WTC11 (cell line): Measurements from ENCODE around the gene KNL1. TPM values are rescaled to one million over a fixed set of nuclear protein-coding genes. Genes with fewer than 3 reads are reported as not detected.
A peak's percentile ranks its signal among the peaks of the same experiment; 100 is the strongest.

ENCODE experiments used
- ATAC-seq: fragments of 200-7000 bp; cut with Tn5 transposase; 2 replicates; pipeline ENCODE4 v1.10.0; 2021; ENCODE audit warnings: mild to moderate bottlenecking, moderate library complexity
- CTCF ChIA-PET: fragments of 300-600 bp; sonication (Branson Sonifier 250); formaldehyde crosslinking; loops from one replicate; lab custom pipeline; 2021; ENCODE audit warnings: antibody characterized with exemption; lab: Charles Lee
- POLR2A ChIA-PET: fragments of 350-600 bp; sonication (Branson Sonifier 250); formaldehyde crosslinking; loops from one replicate; lab custom pipeline; 2021; ENCODE audit warnings: antibody characterized with exemption; lab: Charles Lee
- DNase-seq: peaks from one replicate; pipeline ENCODE4 v3.0.0; 2021; ENCODE audit warnings: low spot score
- H3K27ac Mint-ChIP-seq: 2 replicates; pipeline ENCODE4 v1.8.0; 2021; ENCODE audit warnings: mixed read lengths
- H3K27me3 Mint-ChIP-seq: 2 replicates; pipeline ENCODE4 v1.8.0; 2021; ENCODE audit warnings: low read depth, mild to moderate bottlenecking, moderate library complexity, mixed read lengths
- H3K36me3 Mint-ChIP-seq: 2 replicates; pipeline ENCODE4 v1.8.0; 2021; ENCODE audit warnings: mixed read lengths
- H3K4me1 Mint-ChIP-seq: 2 replicates; pipeline ENCODE4 v1.8.0; 2022; ENCODE audit warnings: mixed read lengths
- H3K4me3 Mint-ChIP-seq: 2 replicates; pipeline ENCODE4 v1.8.0; 2021; ENCODE audit warnings: mild to moderate bottlenecking, moderate library complexity, mixed read lengths
- H3K9me3 Mint-ChIP-seq: 2 replicates; pipeline ENCODE4 v1.8.0; 2021; ENCODE audit warnings: mixed read lengths
- E2F4 ChIP-seq: sonication (generic); formaldehyde crosslinking; IDR thresholded peaks from 2 replicates; pipeline ENCODE4 v1.8.1; 2022; ENCODE audit warnings: low read depth, mild to moderate bottlenecking, moderate library complexity, missing genetic modification reagents, borderline replicate concordance
- EMX1 ChIP-seq: fragments of 250-450 bp; sonication (Bioruptor Pico); IDR thresholded peaks from 2 replicates; pipeline ENCODE4 v1.8.0; 2021; ENCODE audit warnings: mild to moderate bottlenecking
- GTF2I ChIP-seq: fragments of 250-450 bp; sonication (Bioruptor Pico); conservative IDR thresholded peaks from 2 replicates; pipeline ENCODE4 v1.4.0; 2021; ENCODE audit warnings: mild to moderate bottlenecking
- JAZF1 ChIP-seq: fragments of 250-450 bp; sonication (Bioruptor Pico); IDR thresholded peaks from 2 replicates; pipeline ENCODE4 v1.9.0; 2021; ENCODE audit warnings: moderate library complexity, mild to moderate bottlenecking, inconsistent platforms
- MAX ChIP-seq: sonication (generic); formaldehyde crosslinking; IDR thresholded peaks from 2 replicates; pipeline ENCODE4 v1.8.0; 2022; ENCODE audit warnings: mild to moderate bottlenecking, missing genetic modification reagents
- NFYB ChIP-seq: sonication (generic); formaldehyde crosslinking; conservative IDR thresholded peaks from 2 replicates; pipeline ENCODE4 v1.8.0; 2022; ENCODE audit warnings: low read depth, missing genetic modification reagents
- NR1H2 ChIP-seq: sonication (generic); formaldehyde crosslinking; IDR thresholded peaks from 2 replicates; pipeline ENCODE4 v1.9.0; 2021; ENCODE audit warnings: mild to moderate bottlenecking, moderate library complexity, missing genetic modification reagents
- ZNF121 ChIP-seq: sonication (generic); formaldehyde crosslinking; IDR thresholded peaks from 2 replicates; pipeline ENCODE4 v1.8.0; 2023; ENCODE audit warnings: missing genetic modification reagents
- ZNF281 ChIP-seq: sonication (generic); formaldehyde crosslinking; IDR thresholded peaks from 2 replicates; pipeline ENCODE4 v1.8.0; 2023; ENCODE audit warnings: mild to moderate bottlenecking, missing genetic modification reagents
- ZNF423 ChIP-seq: fragments of 250-450 bp; sonication (Bioruptor Pico); IDR thresholded peaks from 2 replicates; pipeline ENCODE4 v2.1.2; 2022; ENCODE audit warnings: mild to moderate bottlenecking, moderate library complexity
- total RNA-seq: library from RNA; stranded (reverse); gene quantifications from 3 replicates; pipeline ENCODE4 v1.2.3, GENCODE V29; 2021
- TF ChIP-seq, protein P1 (sequence below): sonication (generic); formaldehyde crosslinking; IDR thresholded peaks from 2 replicates; pipeline ENCODE4 v1.8.1; 2023; ENCODE audit warnings: mild to moderate bottlenecking, moderate library complexity, missing genetic modification reagents
- TF ChIP-seq, protein P2 (sequence below): sonication (generic); formaldehyde crosslinking; conservative IDR thresholded peaks from 2 replicates; pipeline ENCODE4 v1.8.1; 2023; ENCODE audit warnings: mild to moderate bottlenecking, low read depth, missing genetic modification reagents, moderate library complexity
- TF ChIP-seq, protein P3 (sequence below): fragments of 250-450 bp; sonication (Bioruptor Pico); conservative IDR thresholded peaks from 2 replicates; pipeline ENCODE4 v1.9.0; 2021; ENCODE audit warnings: mild to moderate bottlenecking
- TF ChIP-seq, protein P4 (sequence below): sonication (generic); formaldehyde crosslinking; IDR thresholded peaks from 2 replicates; pipeline ENCODE4 v1.8.1; 2022; ENCODE audit warnings: missing genetic modification reagents, borderline replicate concordance

Gene KNL1
- total RNA-seq, 1 experiment from 2014 or later: 24.0 TPM

DNA sequence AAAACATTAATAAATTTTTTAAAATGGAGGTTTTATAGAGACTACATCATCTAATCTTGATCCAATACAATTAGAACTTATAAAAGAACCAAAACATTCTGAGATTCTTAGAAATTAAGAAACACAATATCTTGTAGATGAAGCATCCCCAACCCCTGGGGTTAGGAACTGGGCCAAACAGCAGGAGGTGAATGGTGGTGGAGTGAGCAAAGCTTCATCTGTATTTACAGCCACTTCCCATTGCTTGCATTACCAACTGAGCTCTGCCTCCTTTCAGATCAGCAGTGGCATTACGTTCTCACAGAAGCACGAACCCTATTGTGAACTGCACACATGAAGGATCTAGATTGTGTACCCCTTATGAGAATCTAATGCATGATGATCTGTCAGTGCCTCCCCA, 36.3 kb downstream of the KNL1 start (continued):
- no peak for TF ChIP-seq ZNF281
- no peak for TF ChIP-seq GTF2I (CRISPR knock-in tag)

- Mint-ChIP-seq H3K4me1 (no peaks in the 10 kb centered on the region), H3K9me3 (no peaks in the 10 kb centered on the region), H3K4me3 (no peak overlapping the region), H3K27ac (no peak overlapping the region), H3K36me3 (peaks cover 17% of the 10 kb centered on the region), H3K27me3 (no peaks in the 10 kb centered on the region)
- no peak for TF ChIP-seq NR1H2 (CRISPR knock-in tag)
- no peak for TF ChIP-seq ZNF423 (CRISPR knock-in tag)
- TF ChIP-seq, protein P1, sequence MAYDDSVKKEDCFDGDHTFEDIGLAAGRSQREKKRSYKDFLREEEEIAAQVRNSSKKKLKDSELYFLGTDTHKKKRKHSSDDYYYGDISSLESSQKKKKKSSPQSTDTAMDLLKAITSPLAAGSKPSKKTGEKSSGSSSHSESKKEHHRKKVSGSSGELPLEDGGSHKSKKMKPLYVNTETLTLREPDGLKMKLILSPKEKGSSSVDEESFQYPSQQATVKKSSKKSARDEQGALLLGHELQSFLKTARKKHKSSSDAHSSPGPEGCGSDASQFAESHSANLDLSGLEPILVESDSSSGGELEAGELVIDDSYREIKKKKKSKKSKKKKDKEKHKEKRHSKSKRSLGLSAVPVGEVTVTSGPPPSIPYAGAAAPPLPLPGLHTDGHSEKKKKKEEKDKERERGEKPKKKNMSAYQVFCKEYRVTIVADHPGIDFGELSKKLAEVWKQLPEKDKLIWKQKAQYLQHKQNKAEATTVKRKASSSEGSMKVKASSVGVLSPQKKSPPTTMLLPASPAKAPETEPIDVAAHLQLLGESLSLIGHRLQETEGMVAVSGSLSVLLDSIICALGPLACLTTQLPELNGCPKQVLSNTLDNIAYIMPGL (CRISPR knock-in tag): no peak
- no peak for TF ChIP-seq NFYB
- TF ChIP-seq, protein P2, sequence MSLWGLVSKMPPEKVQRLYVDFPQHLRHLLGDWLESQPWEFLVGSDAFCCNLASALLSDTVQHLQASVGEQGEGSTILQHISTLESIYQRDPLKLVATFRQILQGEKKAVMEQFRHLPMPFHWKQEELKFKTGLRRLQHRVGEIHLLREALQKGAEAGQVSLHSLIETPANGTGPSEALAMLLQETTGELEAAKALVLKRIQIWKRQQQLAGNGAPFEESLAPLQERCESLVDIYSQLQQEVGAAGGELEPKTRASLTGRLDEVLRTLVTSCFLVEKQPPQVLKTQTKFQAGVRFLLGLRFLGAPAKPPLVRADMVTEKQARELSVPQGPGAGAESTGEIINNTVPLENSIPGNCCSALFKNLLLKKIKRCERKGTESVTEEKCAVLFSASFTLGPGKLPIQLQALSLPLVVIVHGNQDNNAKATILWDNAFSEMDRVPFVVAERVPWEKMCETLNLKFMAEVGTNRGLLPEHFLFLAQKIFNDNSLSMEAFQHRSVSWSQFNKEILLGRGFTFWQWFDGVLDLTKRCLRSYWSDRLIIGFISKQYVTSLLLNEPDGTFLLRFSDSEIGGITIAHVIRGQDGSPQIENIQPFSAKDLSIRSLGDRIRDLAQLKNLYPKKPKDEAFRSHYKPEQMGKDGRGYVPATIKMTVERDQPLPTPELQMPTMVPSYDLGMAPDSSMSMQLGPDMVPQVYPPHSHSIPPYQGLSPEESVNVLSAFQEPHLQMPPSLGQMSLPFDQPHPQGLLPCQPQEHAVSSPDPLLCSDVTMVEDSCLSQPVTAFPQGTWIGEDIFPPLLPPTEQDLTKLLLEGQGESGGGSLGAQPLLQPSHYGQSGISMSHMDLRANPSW (CRISPR knock-in tag): no peak
- DNase-seq: no peak
- ATAC-seq: no peak
- ChIA-PET CTCF (interaction anchor here (0.5 to 0.7 kb wide), 2 partner anchors 13 to 68 kb away, joined by 3 read pairs; no protein-coding TSS in a partner anchor), POLR2A (no interaction called here)
Observed at GRCh38 chr15:40633178-40633577, 39.1 kb downstream of the KNL1 start.

DNA sequence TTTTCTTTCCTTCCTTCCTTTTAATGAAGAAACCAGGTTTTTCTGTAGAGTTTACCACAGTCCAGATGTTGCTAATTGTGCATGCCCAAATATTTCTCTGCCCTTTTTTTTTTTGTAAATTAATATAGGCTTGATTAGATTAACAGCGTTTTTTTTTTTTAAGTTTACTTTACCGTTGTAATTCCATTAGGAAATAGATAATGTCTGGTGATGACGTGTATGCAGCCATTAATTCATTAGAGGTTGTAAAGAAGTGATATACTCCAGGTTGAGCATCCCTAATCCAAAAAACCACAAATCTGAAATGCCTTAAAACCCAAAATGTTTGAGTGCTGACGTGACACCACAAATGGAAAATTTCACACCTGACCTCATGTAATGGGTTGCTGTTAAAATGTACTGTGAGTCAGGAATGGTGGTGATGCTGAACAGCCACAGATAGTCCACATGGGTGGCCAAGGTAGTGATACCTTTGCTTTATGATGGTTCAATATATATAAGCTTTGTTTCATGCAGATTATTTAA, 43.2 kb downstream of the KNL1 start:
- TF ChIP-seq E2F4 (CRISPR knock-in tag): no peak
- no peak for TF ChIP-seq NR1H2 (CRISPR knock-in tag)
- TF ChIP-seq ZNF423 (CRISPR knock-in tag): no peak
- no peak for TF ChIP-seq EMX1 (CRISPR knock-in tag)
- no peak for TF ChIP-seq JAZF1 (CRISPR knock-in tag)
- Mint-ChIP-seq H3K9me3 (no peaks in the 10 kb centered on the region), H3K36me3 (peaks cover 2% of the 10 kb centered on the region; the same call in 1 of the 2 replicates), H3K27me3 (no peaks in the 10 kb centered on the region), H3K4me3 (no peak overlapping the region), H3K4me1 (no peaks in the 10 kb centered on the region), H3K27ac (no peak overlapping the region)
- POLR2A ChIA-PET: no interaction called here
- no peak for DNase-seq
- no peak for ATAC-seq
- CTCF ChIA-PET: interaction anchor here (0.7 kb wide), 1 partner anchor 48 kb away, joined by 3 read pairs; no protein-coding TSS in a partner anchor

DNA sequence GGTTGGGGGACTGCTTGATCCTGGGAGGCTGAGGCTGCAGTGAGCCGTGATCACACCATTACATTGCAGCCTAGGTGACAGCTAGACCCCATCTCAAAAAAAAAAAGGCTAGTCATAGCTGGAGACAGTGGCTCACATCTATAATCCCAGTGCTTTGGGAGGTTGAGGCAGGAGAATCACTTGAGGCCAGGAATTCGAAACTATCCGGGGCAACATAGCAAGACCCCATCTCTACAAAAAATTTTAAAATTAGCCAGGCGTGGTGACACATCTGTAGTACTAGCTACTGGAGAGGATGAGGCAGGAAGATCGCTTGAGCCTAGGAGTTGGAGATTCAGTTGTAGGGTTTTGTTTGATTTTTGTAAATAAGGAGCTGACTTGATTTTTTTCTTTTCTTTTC, 45.6 kb downstream of the KNL1 start:
- no peak overlapping the region for H3K27ac Mint-ChIP-seq
- H3K36me3 Mint-ChIP-seq: peaks cover 2% of the 10 kb centered on the region; the same call in 1 of the 2 replicates
- CTCF ChIA-PET: no interaction called here
- DNase-seq (no peak), ATAC-seq (no peak)
- H3K4me3 Mint-ChIP-seq: no peak overlapping the region
- H3K27me3 Mint-ChIP-seq: no peaks in the 10 kb centered on the region
- H3K4me1 Mint-ChIP-seq: no peaks in the 10 kb centered on the region
- H3K9me3 Mint-ChIP-seq: no peaks in the 10 kb centered on the region
- POLR2A ChIA-PET: no interaction called here
- no peak for TF ChIP-seq NFYB
- TF ChIP-seq, protein P3, sequence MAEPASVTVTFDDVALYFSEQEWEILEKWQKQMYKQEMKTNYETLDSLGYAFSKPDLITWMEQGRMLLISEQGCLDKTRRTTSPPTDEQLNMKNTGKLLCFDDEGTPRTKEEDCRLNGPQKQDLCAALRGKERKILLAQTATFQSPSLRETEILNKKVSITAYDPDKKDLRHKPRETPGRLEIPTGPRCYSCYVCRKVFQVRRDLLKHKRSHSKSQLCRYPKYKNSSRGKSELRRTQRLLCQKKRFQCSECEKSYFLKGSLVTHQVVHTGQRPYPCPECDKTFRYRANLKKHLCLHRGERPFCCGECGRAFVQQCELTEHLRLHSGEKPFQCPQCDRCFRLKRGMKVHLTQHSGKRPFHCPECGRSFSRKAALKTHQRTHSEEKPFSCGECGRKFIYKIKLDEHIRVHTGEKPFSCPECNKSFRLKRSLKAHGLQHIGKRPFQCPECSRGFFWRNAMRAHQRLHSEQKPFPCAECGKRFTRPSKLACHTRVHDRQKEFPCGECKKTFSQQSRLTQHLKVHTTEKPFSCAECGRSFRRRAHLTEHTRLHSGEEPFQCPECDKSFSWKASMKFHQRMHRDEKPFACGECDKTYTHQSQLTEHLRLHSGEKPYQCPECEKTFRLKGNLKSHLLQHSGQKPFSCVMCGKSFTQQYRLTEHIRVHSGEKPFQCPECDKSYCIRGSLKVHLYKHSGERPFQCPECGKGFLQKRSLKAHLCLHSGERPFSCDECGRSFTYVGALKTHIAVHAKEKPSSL (CRISPR knock-in tag): no peak
- TF ChIP-seq, protein P4, sequence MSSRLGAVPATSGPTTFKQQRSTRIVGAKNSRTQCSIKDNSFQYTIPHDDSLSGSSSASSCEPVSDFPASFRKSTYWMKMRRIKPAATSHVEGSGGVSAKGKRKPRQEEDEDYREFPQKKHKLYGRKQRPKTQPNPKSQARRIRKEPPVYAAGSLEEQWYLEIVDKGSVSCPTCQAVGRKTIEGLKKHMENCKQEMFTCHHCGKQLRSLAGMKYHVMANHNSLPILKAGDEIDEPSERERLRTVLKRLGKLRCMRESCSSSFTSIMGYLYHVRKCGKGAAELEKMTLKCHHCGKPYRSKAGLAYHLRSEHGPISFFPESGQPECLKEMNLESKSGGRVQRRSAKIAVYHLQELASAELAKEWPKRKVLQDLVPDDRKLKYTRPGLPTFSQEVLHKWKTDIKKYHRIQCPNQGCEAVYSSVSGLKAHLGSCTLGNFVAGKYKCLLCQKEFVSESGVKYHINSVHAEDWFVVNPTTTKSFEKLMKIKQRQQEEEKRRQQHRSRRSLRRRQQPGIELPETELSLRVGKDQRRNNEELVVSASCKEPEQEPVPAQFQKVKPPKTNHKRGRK (CRISPR knock-in tag): no peak
- TF ChIP-seq MAX (CRISPR knock-in tag): no peak
- TF ChIP-seq, protein P1 (CRISPR knock-in tag): no peak
- peak; percentile 70; the same call in 1 of the 2 replicates for TF ChIP-seq ZNF121 (CRISPR knock-in tag)
